HG03097 (cell line): ENCODE data around the gene SDK2.

Source experiments
- ATAC-seq: cut with Tn5 transposase; IDR thresholded peaks from one replicate; pipeline ENCODE4 v1.9.1; 2021; ENCODE audit not compliant: unreplicated experiment, low FRiP score

The SDK2 gene

GRCh38 chr17:73588891-73589290 is 55.4 kb downstream of the SDK2 start:
- ATAC-seq = no peak

GRCh38 chr17:73588301-73588846 is 55.9 kb downstream of the SDK2 start:
- ATAC-seq = no peak

- ATAC-seq = no peak
Measured at GRCh38 chr17:73586921-73587602, 57.2 kb downstream of the SDK2 start.

GRCh38 chr17:73586275-73586832 is 57.9 kb downstream of the SDK2 start:
- ATAC-seq = no peak

GRCh38 chr17:73585583-73585982 is 58.7 kb downstream of the SDK2 start:
- ATAC-seq = no peak

- ATAC-seq = no peak
Measured at GRCh38 chr17:73584987-73585386, 59.3 kb downstream of the SDK2 start.

- no peak for ATAC-seq
Measured at GRCh38 chr17:73584049-73584448, 60.2 kb downstream of the SDK2 start.

GRCh38 chr17:73582821-73583220 is 61.4 kb downstream of the SDK2 start:
- no peak for ATAC-seq

- ATAC-seq = no peak
Measured at GRCh38 chr17:73582359-73582758, 61.9 kb downstream of the SDK2 start.

- ATAC-seq = no peak
Measured at GRCh38 chr17:73581379-73581778, 62.9 kb downstream of the SDK2 start.

GRCh38 chr17:73580073-73580710 is 64.1 kb downstream of the SDK2 start:
- ATAC-seq = no peak

GRCh38 chr17:73576556-73577098 is 67.6 kb downstream of the SDK2 start:
- no peak for ATAC-seq

- no peak for ATAC-seq
Measured at GRCh38 chr17:73575470-73576221, 68.6 kb downstream of the SDK2 start.

- ATAC-seq = no peak
Measured at GRCh38 chr17:73571511-73572130, 72.6 kb downstream of the SDK2 start.

GRCh38 chr17:73569762-73570319 is 74.4 kb downstream of the SDK2 start:
- no peak for ATAC-seq

- ATAC-seq = no peak
Measured at GRCh38 chr17:73568934-73569333, 75.3 kb downstream of the SDK2 start.

GRCh38 chr17:73566905-73567782 is 77.1 kb downstream of the SDK2 start:
- ATAC-seq = no peak

GRCh38 chr17:73564843-73565242 is 79.4 kb downstream of the SDK2 start:
- ATAC-seq = no peak

- no peak for ATAC-seq
Measured at GRCh38 chr17:73562896-73563295, 81.3 kb downstream of the SDK2 start.
